ENCODE results near the gene ORC5.

- TF ChIP-seq POLR2A (IDR thresholded peaks at IDR 0.05) (no peak), CTCF (IDR thresholded peaks at IDR 0.05) (no peak), EP300 (IDR thresholded peaks at IDR 0.05) (no peak), POLR2AphosphoS5 (IDR thresholded peaks at IDR 0.05) (no peak)
Measured at GRCh38 chr7:104096683-104097082, 111.1 kb downstream of the ORC5 start.
